GM23338 (cell line): ENCODE results near the gene CUEDC2. TPM values are rescaled to one million over a fixed set of nuclear protein-coding genes. Genes with fewer than 3 reads are reported as not detected.

Source experiments
- ATAC-seq: fragments of 200-7000 bp; cut with Tn5 transposase; 3 replicates; pipeline ENCODE4 v1.9.1; 2020
- DNase-seq: peaks from one replicate; pipeline ENCODE4 v3.0.0-alpha.2; 2015; ENCODE audit warnings: low spot score
- H2AFZ ChIP-seq: fragments of 200-600 bp; sonication (generic); 2 replicates; pipeline ENCODE4 v1.8.0; 2016; ENCODE audit warnings: antibody characterized with exemption, mild to moderate bottlenecking, moderate library complexity
- H3F3A ChIP-seq: fragments of 200-600 bp; sonication (generic); replicated peaks from 2 replicates; pipeline ENCODE4 v1.8.0; 2017; ENCODE audit warnings: antibody characterized with exemption, mixed run types, low read depth
- H3K27ac ChIP-seq: fragments of 200-600 bp; sonication (generic); 2 replicates; pipeline ENCODE4 v1.6.1; 2016; ENCODE audit warnings: low read depth
- H3K27me3 ChIP-seq: fragments of 200-600 bp; sonication (generic); 2 replicates; pipeline ENCODE4 v1.8.0; 2016; ENCODE audit warnings: mild to moderate bottlenecking, mixed run types, moderate library complexity; ENCODE audit not compliant: insufficient read depth
- H3K36me3 ChIP-seq: fragments of 200-600 bp; sonication (generic); 2 replicates; pipeline ENCODE4 v1.8.0; 2016; ENCODE audit warnings: mild to moderate bottlenecking; ENCODE audit not compliant: insufficient read depth
- H3K4me1 ChIP-seq: fragments of 200-600 bp; sonication (generic); 2 replicates; pipeline ENCODE4 v1.8.0; 2016; ENCODE audit warnings: mild to moderate bottlenecking, moderate library complexity; ENCODE audit not compliant: insufficient read depth
- H3K4me2 ChIP-seq: fragments of 200-600 bp; sonication (generic); 2 replicates; pipeline ENCODE4 v1.7.1; 2017; ENCODE audit warnings: mixed run types
- H3K4me3 ChIP-seq: fragments of 200-600 bp; sonication (generic); 2 replicates; pipeline ENCODE4 v1.6.1; 2016; ENCODE audit warnings: mixed run types
- H3K79me2 ChIP-seq: fragments of 200-600 bp; sonication (generic); replicated peaks from 2 replicates; pipeline ENCODE4 v1.8.0; 2017; ENCODE audit warnings: mild to moderate bottlenecking; ENCODE audit not compliant: insufficient read depth
- H3K9me2 ChIP-seq: fragments of 200-600 bp; sonication (generic); 2 replicates; pipeline ENCODE4 v1.8.0; 2017; ENCODE audit not compliant: insufficient read depth
- H4K20me1 ChIP-seq: fragments of 200-600 bp; sonication (generic); replicated peaks from 2 replicates; pipeline ENCODE4 v1.8.0; 2017; ENCODE audit warnings: mild to moderate bottlenecking; ENCODE audit not compliant: insufficient read depth
- H3K27ac Mint-ChIP-seq: 2 replicates; pipeline ENCODE4 v1.8.0; 2020; ENCODE audit warnings: inconsistent platforms, mild to moderate bottlenecking, moderate library complexity, mixed read lengths
- H3K27me3 Mint-ChIP-seq: 3 replicates; pipeline ENCODE4 v1.8.0; 2022; ENCODE audit warnings: low read depth, mild to moderate bottlenecking, moderate library complexity, mixed read lengths, inconsistent platforms; ENCODE audit not compliant: insufficient read depth, poor library complexity
- H3K36me3 Mint-ChIP-seq: 3 replicates; pipeline ENCODE4 v1.8.0; 2021; ENCODE audit warnings: low read depth, mild to moderate bottlenecking, inconsistent platforms, moderate library complexity, mixed read lengths
- H3K4me1 Mint-ChIP-seq: 3 replicates; pipeline ENCODE4 v1.8.0; 2020; ENCODE audit warnings: mild to moderate bottlenecking, inconsistent platforms, mixed read lengths
- H3K4me3 Mint-ChIP-seq: 3 replicates; pipeline ENCODE4 v1.8.0; 2021; ENCODE audit warnings: moderate library complexity, mild to moderate bottlenecking, inconsistent platforms, mixed read lengths
- H3K9me3 Mint-ChIP-seq: 3 replicates; pipeline ENCODE4 v1.8.0; 2020; ENCODE audit warnings: moderate library complexity, mild to moderate bottlenecking, inconsistent platforms, mixed read lengths
- CREB1 ChIP-seq: fragments of 250-450 bp; sonication (Bioruptor Pico); IDR thresholded peaks from 2 replicates; pipeline ENCODE4 v1.5.0; 2020; ENCODE audit warnings: low read depth, mild to moderate bottlenecking, moderate library complexity
- ETS1 ChIP-seq: IDR thresholded peaks from 2 replicates; pipeline ENCODE4 v1.6.1; 2016; ENCODE audit warnings: antibody characterized with exemption
- EZH2 ChIP-seq: fragments of 200-600 bp; sonication (generic); IDR thresholded peaks from one replicate; pipeline ENCODE4 v1.8.0; 2017; ENCODE audit warnings: antibody characterized with exemption, mild to moderate bottlenecking, low read depth; ENCODE audit not compliant: unreplicated experiment
- EZH2phosphoT487 ChIP-seq: fragments of 200-600 bp; sonication (generic); IDR thresholded peaks from one replicate; pipeline ENCODE4 v1.8.1; 2018; ENCODE audit warnings: antibody characterized with exemption; ENCODE audit not compliant: unreplicated experiment
- JUNB ChIP-seq: IDR thresholded peaks from one replicate; pipeline ENCODE4 v1.6.1; 2016; ENCODE audit warnings: antibody characterized with exemption; ENCODE audit not compliant: unreplicated experiment
- NANOG ChIP-seq: IDR thresholded peaks from 2 replicates; pipeline ENCODE4 v1.6.1; 2016; ENCODE audit warnings: antibody characterized with exemption, borderline replicate concordance
- POLR2AphosphoS5 ChIP-seq: IDR thresholded peaks from 2 replicates; pipeline ENCODE4 v1.6.1; 2016; ENCODE audit warnings: antibody characterized with exemption, low read depth
- REST ChIP-seq: IDR thresholded peaks from one replicate; pipeline ENCODE4 v1.6.1; 2018; ENCODE audit warnings: antibody characterized with exemption; ENCODE audit not compliant: unreplicated experiment
- STAT1 ChIP-seq: IDR thresholded peaks from one replicate; pipeline ENCODE4 v1.6.1; 2016; ENCODE audit warnings: antibody characterized with exemption; ENCODE audit not compliant: unreplicated experiment
- ZNF114 ChIP-seq: fragments of 250-450 bp; sonication (Bioruptor Pico); IDR thresholded peaks from 2 replicates; pipeline ENCODE4 v1.5.0; 2020; ENCODE audit warnings: mild to moderate bottlenecking, moderate library complexity
- ZNF331 ChIP-seq: fragments of 250-450 bp; sonication (Bioruptor Pico); IDR thresholded peaks from 2 replicates; pipeline ENCODE4 v1.5.0; 2020; ENCODE audit warnings: low read depth, mild to moderate bottlenecking, moderate library complexity
- polyA plus RNA-seq: library from polyadenylated mRNA; unstranded; fragments of >200 nt; fragmentation: Nextera tagmentation; extraction: Ambion mirVana; gene quantifications from 2 replicates; pipeline ENCODE4 v1.2.1, GENCODE V29; 2016
- total RNA-seq: library from RNA; depleted of rRNA; stranded (reverse); fragments of >200 nt; shearing (Covaris generic); gene quantifications from 2 replicates; pipeline ENCODE4 v1.2.3, GENCODE V29; 2014
- TF ChIP-seq, protein P1 (sequence below), 2 experiments: fragments of 200-600 bp in 1 of 2; sonication (generic) in 1 of 2; conservative IDR thresholded peaks; 2 replicates each; pipeline versions ENCODE4 v1.5.1 to v1.6.1; 2016 to 2017; ENCODE audit warnings: antibody characterized with exemption in 2 of 2, low read depth in 2 of 2, mild to moderate bottlenecking in 2 of 2, moderate library complexity in 1 of 2
- TF ChIP-seq, protein P2 (sequence below): fragments of 250-450 bp; sonication (Bioruptor Pico); IDR thresholded peaks from 2 replicates; pipeline ENCODE4 v1.5.0; 2020; ENCODE audit warnings: mild to moderate bottlenecking, moderate library complexity

The CUEDC2 gene
- total and polyA plus RNA-seq, 2 experiments from 2014 or later, result 39.2 to 47.3 TPM

DNA sequence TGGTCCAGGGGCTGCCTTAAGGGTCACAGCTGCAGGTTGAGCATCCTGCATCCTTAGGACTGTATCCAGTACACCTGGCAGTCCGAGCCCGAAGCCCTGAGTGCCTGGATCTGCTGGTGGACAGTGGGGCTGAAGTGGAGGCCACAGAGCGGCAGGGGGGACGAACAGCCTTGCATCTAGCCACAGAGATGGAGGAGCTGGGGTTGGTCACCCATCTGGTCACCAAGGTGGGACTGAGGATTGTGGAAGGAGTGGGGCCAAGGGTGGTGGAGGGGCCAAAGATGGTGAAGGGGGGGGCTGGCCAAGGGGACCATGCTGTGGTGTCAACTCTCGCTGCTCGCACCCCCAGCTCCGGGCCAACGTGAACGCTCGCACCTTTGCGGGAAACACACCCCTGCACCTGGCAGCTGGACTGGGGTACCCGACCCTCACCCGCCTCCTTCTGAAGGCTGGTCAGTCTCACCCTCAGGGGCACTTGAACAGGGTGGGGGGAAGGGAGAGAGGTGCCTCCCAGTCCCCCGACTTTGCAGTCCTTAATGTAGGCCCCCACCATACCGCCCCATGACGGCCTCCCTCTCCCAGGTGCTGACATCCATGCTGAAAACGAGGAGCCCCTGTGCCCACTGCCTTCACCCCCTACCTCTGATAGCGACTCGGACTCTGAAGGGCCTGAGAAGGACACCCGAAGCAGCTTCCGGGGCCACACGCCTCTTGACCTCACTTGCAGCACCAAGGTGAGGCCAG, 31.6 kb downstream of the CUEDC2 start:
- Histone ChIP-seq H3K9me2 (no peaks in the 10 kb centered on the region), H3K79me2 (no peaks in the 10 kb centered on the region), H3F3A (0 out of 2 replicates have a peak, but pooled peaks cover 11% of the 10 kb centered on the region), H3K27me3 (0 out of 2 replicates have a peak, but pooled peaks cover 6% of the 10 kb centered on the region), H3K4me3 (no peak overlapping the region), H3K27ac (no peak overlapping the region), H3K36me3 (no peaks in the 10 kb centered on the region), H4K20me1 (no peaks in the 10 kb centered on the region; the same call in 1 of the 2 replicates), H3K4me1 (peaks cover 3% of the 10 kb centered on the region; the same call in 1 of the 2 replicates), H3K4me2 (no peak overlapping the region), H2AFZ (no peak overlapping the region)
- Mint-ChIP-seq H3K36me3 (no peaks in the 10 kb centered on the region; the same call in 2 of the 3 replicates), H3K4me1 (peaks cover 12% of the 10 kb centered on the region; the same call in 2 of the 3 replicates), H3K27ac (no peak overlapping the region), H3K27me3 (peaks cover 28% of the 10 kb centered on the region), H3K9me3 (no peaks in the 10 kb centered on the region), H3K4me3 (no peak overlapping the region; the same call in 2 of the 3 replicates)
- TF ChIP-seq, protein P1, sequence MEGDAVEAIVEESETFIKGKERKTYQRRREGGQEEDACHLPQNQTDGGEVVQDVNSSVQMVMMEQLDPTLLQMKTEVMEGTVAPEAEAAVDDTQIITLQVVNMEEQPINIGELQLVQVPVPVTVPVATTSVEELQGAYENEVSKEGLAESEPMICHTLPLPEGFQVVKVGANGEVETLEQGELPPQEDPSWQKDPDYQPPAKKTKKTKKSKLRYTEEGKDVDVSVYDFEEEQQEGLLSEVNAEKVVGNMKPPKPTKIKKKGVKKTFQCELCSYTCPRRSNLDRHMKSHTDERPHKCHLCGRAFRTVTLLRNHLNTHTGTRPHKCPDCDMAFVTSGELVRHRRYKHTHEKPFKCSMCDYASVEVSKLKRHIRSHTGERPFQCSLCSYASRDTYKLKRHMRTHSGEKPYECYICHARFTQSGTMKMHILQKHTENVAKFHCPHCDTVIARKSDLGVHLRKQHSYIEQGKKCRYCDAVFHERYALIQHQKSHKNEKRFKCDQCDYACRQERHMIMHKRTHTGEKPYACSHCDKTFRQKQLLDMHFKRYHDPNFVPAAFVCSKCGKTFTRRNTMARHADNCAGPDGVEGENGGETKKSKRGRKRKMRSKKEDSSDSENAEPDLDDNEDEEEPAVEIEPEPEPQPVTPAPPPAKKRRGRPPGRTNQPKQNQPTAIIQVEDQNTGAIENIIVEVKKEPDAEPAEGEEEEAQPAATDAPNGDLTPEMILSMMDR (conservative IDR thresholded peaks at IDR 0.05; ENCODE audit: low read depth in 2 of 2), result no peak
- no peak for TF ChIP-seq ETS1
- TF ChIP-seq EZH2, result no peak
- TF ChIP-seq ZNF114 (CRISPR knock-in tag), result no peak
- no peak for TF ChIP-seq ZNF331 (CRISPR knock-in tag)
- TF ChIP-seq NANOG, result no peak
- TF ChIP-seq POLR2AphosphoS5, result no peak
- TF ChIP-seq EZH2phosphoT487, result no peak
- TF ChIP-seq REST, result no peak
- TF ChIP-seq, protein P2, sequence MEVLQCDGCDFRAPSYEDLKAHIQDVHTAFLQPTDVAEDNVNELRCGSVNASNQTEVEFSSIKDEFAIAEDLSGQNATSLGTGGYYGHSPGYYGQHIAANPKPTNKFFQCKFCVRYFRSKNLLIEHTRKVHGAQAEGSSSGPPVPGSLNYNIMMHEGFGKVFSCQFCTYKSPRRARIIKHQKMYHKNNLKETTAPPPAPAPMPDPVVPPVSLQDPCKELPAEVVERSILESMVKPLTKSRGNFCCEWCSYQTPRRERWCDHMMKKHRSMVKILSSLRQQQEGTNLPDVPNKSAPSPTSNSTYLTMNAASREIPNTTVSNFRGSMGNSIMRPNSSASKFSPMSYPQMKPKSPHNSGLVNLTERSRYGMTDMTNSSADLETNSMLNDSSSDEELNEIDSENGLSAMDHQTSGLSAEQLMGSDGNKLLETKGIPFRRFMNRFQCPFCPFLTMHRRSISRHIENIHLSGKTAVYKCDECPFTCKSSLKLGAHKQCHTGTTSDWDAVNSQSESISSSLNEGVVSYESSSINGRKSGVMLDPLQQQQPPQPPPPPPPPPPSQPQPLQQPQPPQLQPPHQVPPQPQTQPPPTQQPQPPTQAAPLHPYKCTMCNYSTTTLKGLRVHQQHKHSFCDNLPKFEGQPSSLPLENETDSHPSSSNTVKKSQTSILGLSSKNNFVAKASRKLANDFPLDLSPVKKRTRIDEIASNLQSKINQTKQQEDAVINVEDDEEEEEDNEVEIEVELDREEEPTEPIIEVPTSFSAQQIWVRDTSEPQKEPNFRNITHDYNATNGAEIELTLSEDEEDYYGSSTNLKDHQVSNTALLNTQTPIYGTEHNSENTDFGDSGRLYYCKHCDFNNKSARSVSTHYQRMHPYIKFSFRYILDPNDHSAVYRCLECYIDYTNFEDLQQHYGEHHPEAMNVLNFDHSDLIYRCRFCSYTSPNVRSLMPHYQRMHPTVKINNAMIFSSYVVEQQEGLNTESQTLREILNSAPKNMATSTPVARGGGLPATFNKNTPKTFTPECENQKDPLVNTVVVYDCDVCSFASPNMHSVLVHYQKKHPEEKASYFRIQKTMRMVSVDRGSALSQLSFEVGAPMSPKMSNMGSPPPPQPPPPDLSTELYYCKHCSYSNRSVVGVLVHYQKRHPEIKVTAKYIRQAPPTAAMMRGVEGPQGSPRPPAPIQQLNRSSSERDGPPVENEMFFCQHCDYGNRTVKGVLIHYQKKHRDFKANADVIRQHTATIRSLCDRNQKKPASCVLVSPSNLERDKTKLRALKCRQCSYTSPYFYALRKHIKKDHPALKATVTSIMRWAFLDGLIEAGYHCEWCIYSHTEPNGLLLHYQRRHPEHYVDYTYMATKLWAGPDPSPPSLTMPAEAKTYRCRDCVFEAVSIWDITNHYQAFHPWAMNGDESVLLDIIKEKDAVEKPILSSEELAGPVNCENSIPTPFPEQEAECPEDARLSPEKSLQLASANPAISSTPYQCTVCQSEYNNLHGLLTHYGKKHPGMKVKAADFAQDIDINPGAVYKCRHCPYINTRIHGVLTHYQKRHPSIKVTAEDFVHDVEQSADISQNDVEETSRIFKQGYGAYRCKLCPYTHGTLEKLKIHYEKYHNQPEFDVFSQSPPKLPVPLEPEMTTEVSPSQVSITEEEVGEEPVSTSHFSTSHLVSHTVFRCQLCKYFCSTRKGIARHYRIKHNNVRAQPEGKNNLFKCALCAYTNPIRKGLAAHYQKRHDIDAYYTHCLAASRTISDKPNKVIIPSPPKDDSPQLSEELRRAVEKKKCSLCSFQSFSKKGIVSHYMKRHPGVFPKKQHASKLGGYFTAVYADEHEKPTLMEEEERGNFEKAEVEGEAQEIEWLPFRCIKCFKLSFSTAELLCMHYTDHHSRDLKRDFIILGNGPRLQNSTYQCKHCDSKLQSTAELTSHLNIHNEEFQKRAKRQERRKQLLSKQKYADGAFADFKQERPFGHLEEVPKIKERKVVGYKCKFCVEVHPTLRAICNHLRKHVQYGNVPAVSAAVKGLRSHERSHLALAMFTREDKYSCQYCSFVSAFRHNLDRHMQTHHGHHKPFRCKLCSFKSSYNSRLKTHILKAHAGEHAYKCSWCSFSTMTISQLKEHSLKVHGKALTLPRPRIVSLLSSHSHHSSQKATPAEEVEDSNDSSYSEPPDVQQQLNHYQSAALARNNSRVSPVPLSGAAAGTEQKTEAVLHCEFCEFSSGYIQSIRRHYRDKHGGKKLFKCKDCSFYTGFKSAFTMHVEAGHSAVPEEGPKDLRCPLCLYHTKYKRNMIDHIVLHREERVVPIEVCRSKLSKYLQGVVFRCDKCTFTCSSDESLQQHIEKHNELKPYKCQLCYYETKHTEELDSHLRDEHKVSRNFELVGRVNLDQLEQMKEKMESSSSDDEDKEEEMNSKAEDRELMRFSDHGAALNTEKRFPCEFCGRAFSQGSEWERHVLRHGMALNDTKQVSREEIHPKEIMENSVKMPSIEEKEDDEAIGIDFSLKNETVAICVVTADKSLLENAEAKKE (CRISPR knock-in tag), result no peak
- no peak for TF ChIP-seq STAT1
- no peak for TF ChIP-seq CREB1 (CRISPR knock-in tag)
- no peak for TF ChIP-seq JUNB
- no peak for DNase-seq
- ATAC-seq, result no peak
